LNCaP clone FGC (cell line): ENCODE measurements around the gene SMAGP.

Source experiments
- DNase-seq: peaks from one replicate; pipeline ENCODE4 v3.0.0-alpha.2; 2011; ENCODE audit warnings: low read depth
- H3K4me3 ChIP-seq: 2 replicates; pipeline ENCODE4 v1.5.1; 2011; ENCODE audit warnings: mild to moderate bottlenecking, low read depth, low read length, control low read depth
- CTCF ChIP-seq: IDR thresholded peaks from 2 replicates; pipeline ENCODE4 v1.5.1; 2012; ENCODE audit warnings: mild to moderate bottlenecking; ENCODE audit not compliant: control insufficient read depth, insufficient read depth; ENCODE audit errors: extremely low read depth

Gene SMAGP

GRCh38 chr12:51242876-51243275 is 27.3 kb downstream of the SMAGP start:
- no peak overlapping the region for H3K4me3 ChIP-seq
- TF ChIP-seq CTCF = no peak
- no peak for DNase-seq

- DNase-seq = no peak
- no peak overlapping the region for H3K4me3 ChIP-seq
- TF ChIP-seq CTCF = no peak
Observed at GRCh38 chr12:51242120-51242519, 28.1 kb downstream of the SMAGP start.

GRCh38 chr12:51240971-51241370 is 29.2 kb downstream of the SMAGP start:
- no peak for DNase-seq
- no peak for TF ChIP-seq CTCF
- H3K4me3 ChIP-seq = no peak overlapping the region

- peak within 1 kb of the TSS; percentile 99 for H3K4me3 ChIP-seq
Observed at GRCh38 chr12:51238510-51239334, 31.5 kb downstream of the SMAGP start, which contains the start of gene DAZAP2. TSS of gene DAZAP2 (plus strand) at chr12:51238826. CDS start at chr12:51238908, 82 bp downstream.

GRCh38 chr12:51238037-51238509 is 32.1 kb downstream of the SMAGP start:
- DNase-seq = peak; percentile 52
- peak overlapping the region; percentile 99 for H3K4me3 ChIP-seq
- no peak for TF ChIP-seq CTCF

More at GRCh38 chr12:51238510-51239334, 31.5 kb downstream of the SMAGP start, which contains the start of gene DAZAP2:
- peak; percentile 93 for DNase-seq
- 0 out of 2 replicates have a peak, but pooled peaks have one; percentile 0 for TF ChIP-seq CTCF

- DNase-seq = no peak
- H3K4me3 ChIP-seq = no peak overlapping the region
- TF ChIP-seq CTCF = no peak
Observed at GRCh38 chr12:51234530-51234929, 35.7 kb downstream of the SMAGP start.
